ENCODE measurements around the gene HOXA3. TPM values are rescaled to one million over a fixed set of nuclear protein-coding genes. Genes with fewer than 3 reads are reported as not detected.

The HOXA3 gene
- total and polyA plus RNA-seq, 10 donors = 0.51 to 6.1 (median 1.7) TPM

DNA sequence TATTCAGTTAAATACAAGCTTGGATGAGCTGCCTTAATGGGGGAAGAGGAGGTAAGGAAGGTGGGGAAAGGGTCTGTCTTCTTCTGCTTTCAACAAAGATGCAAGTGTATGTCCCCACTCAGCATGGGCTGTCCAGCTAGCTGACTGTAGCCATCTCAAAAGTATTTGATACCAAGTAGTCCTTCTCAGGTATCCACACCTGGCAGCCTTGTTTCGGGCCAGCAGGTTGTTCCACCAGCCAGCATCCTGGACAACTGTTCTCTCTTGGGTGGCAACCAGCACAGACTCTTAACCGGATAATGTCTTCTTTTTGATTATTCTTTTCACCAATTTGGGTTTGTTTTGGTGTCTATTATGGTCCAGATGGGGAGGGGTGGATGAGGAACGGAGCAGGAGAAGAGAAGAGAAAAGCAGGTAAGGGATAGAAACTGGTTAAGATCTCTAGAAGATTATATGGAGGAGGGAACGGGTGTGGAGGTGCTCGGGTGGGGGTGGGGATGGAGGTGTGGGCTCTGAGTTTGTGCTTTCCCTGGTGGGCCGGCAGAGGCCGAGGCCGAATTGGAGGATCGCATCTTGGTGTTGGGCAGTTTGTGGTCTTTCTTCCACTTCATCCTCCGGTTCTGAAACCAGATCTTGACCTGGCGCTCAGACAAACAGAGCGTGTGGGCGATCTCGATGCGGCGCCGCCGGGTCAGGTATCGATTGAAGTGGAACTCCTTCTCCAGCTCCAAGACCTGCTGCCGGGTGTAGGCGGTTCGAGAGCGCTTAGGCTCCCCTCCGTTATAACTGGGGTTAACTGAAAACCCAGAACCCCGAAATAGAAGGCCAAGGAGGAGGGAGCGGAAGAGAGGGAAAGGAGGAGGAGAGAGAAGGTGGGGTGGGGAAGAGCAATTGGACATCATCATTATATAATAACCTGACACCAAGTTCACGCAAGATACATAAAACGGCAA, 23.3 kb downstream of the HOXA3 start:
- Histone ChIP-seq H3K27me3 (replicated peaks in 1 of 7) (peaks cover 0 to 14% (median 0%) of the 10 kb centered on the region in 7 donors), H3K4me1 (peaks cover 0 to 22% (median 6%) of the 10 kb centered on the region in 6 donors), H3K27ac (peak overlapping the region in 5 of 8 donors; percentile 86 to 94 (median 91)), H3K4me3 (peak overlapping the region; percentile 12 to 87 (median 58)), H3K9me3 (no peaks in the 10 kb centered on the region), H3K36me3 (no peaks in the 10 kb centered on the region)
- 70 to 82% (median 78%) methylated on average over 28 of the region's 28 CpGs for WGBS, 5 donors
- intact Hi-C loops (cut with DNase I; ENCODE audit: low total_unique reads) = no loop called here
- no peak for DNase-seq
- TF ChIP-seq, protein P1, sequence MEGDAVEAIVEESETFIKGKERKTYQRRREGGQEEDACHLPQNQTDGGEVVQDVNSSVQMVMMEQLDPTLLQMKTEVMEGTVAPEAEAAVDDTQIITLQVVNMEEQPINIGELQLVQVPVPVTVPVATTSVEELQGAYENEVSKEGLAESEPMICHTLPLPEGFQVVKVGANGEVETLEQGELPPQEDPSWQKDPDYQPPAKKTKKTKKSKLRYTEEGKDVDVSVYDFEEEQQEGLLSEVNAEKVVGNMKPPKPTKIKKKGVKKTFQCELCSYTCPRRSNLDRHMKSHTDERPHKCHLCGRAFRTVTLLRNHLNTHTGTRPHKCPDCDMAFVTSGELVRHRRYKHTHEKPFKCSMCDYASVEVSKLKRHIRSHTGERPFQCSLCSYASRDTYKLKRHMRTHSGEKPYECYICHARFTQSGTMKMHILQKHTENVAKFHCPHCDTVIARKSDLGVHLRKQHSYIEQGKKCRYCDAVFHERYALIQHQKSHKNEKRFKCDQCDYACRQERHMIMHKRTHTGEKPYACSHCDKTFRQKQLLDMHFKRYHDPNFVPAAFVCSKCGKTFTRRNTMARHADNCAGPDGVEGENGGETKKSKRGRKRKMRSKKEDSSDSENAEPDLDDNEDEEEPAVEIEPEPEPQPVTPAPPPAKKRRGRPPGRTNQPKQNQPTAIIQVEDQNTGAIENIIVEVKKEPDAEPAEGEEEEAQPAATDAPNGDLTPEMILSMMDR (IDR thresholded peaks at IDR 0.05 in 8 of 11, conservative IDR thresholded peaks at IDR 0.05 in 3 of 11) = no peak
- TF ChIP-seq POLR2A (IDR thresholded peaks at IDR 0.05) = no peak
- no peak for TF ChIP-seq POLR2AphosphoS5 (IDR thresholded peaks at IDR 0.05)

DNA sequence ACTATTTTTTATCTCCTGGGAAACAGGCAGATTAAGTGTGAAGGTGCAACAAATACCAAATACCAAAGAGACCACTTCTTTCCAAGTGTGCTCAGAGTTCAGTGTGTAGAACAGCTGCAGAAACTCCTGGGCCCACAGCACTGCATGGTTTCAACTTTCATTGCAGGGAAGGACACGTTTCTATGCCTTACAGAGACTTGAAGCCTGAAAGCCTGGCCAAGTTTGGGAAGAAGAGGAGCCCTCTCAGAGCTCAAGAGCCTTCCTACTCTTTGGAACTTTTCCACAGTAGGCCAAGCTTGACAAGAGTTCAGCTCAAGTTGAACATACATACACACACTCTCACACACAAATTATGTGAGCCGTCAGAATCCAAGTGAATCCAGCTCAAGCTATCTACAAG, 24.3 kb downstream of the HOXA3 start:
- intact Hi-C loops (cut with DNase I; ENCODE audit: low total_unique reads) = no loop called here
- H3K4me1 ChIP-seq = peaks cover 0 to 24% (median 3%) of the 10 kb centered on the region in 6 donors
- H3K27me3 ChIP-seq (replicated peaks in 1 of 7) = peaks cover 0 to 14% (median 0%) of the 10 kb centered on the region in 7 donors
- no peaks in the 10 kb centered on the region for H3K9me3 ChIP-seq
- 49 to 81% (median 69%) methylated on average over 2 of the region's 2 CpGs for WGBS, 5 donors
- TF ChIP-seq, protein P1 (IDR thresholded peaks at IDR 0.05 in 8 of 11, conservative IDR thresholded peaks at IDR 0.05 in 3 of 11) = no peak
- TF ChIP-seq POLR2AphosphoS5 (IDR thresholded peaks at IDR 0.05) (no peak), POLR2A (IDR thresholded peaks at IDR 0.05) (no peak)
- no peak overlapping the region for H3K27ac ChIP-seq
- no peak for DNase-seq
- H3K36me3 ChIP-seq = no peaks in the 10 kb centered on the region
- no peak overlapping the region for H3K4me3 ChIP-seq

DNA sequence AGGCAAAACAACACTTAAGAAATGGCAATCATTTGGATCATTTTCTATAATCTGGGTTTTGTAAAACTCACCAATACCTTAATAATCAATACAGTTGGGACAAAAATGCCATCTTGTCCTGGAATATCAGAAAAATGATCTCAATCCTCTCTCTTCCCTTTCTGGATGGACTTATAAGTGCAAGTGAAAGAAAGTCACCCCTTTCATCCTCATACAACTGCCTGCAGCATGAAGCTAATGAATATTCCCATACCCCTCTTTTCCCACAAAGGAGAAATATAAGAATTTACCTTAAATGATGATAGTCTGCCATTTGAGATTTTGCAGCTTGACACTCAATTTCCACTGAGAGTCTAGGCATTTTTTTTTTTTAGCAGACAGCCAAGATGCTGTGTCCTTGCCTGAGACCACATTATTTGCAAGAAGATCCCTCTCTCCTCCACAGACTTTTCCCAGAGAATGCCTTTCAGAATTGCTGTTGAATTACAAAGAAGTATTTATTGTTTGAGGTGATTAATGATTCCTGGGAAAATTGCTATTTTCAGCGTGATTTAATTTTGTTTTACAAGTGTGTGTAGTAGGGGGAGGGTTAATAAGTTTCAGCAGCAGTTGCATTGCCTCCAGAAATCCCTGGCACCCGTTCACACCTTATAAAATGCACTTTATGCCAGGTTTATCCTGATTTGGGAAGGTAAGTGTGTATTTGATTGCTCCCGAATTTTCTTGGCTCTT, 25.6 kb downstream of the HOXA3 start:
- WGBS, 5 donors = 70 to 85% (median 79%) methylated on average over 3 of the region's 3 CpGs
- no peak for DNase-seq
- Histone ChIP-seq H3K4me1 (peaks cover 0 to 26% (median 3%) of the 10 kb centered on the region in 6 donors), H3K36me3 (no peaks in the 10 kb centered on the region), H3K4me3 (no peak overlapping the region), H3K9me3 (no peaks in the 10 kb centered on the region), H3K27me3 (replicated peaks in 1 of 7) (peaks cover 0 to 14% (median 0%) of the 10 kb centered on the region in 7 donors), H3K27ac (no peak overlapping the region)
- TF ChIP-seq, protein P1 (IDR thresholded peaks at IDR 0.05 in 8 of 11, conservative IDR thresholded peaks at IDR 0.05 in 3 of 11) = no peak
- no peak for TF ChIP-seq POLR2AphosphoS5 (IDR thresholded peaks at IDR 0.05)
- no peak for TF ChIP-seq POLR2A (IDR thresholded peaks at IDR 0.05)
- intact Hi-C loops (cut with DNase I; ENCODE audit: low total_unique reads) = no loop called here

Measured in spleen (tissue), 11 donors.